BJ (cell line): ENCODE data around the gene AHSP. TPM values are rescaled to one million over a fixed set of nuclear protein-coding genes. Genes with fewer than 3 reads are reported as not detected.

Source experiments
- CTCF ChIA-PET: fragments of 350-600 bp; formaldehyde crosslinking; extraction: SDS; loops from one replicate; lab custom pipeline; 2021; ENCODE audit warnings: antibody characterized with exemption, inconsistent platforms; lab: Yijun Ruan, JAX
- POLR2A ChIA-PET: fragments of 300-600 bp; sonication (Branson Sonifier 250); formaldehyde crosslinking; extraction: SDS; loops from one replicate; lab custom pipeline; 2021; ENCODE audit warnings: antibody characterized with exemption; lab: Charles Lee
- DNase-seq: peaks from one replicate; pipeline ENCODE4 v3.0.0-alpha.2; 2011; ENCODE audit warnings: low read depth
- H3K27me3 ChIP-seq: 2 replicates; pipeline ENCODE4 v1.6.0; 2011; ENCODE audit warnings: low read length; ENCODE audit not compliant: control insufficient read depth, insufficient read depth
- H3K36me3 ChIP-seq: 2 replicates; pipeline ENCODE4 v1.5.1; 2011; ENCODE audit warnings: low read length; ENCODE audit not compliant: control insufficient read depth, insufficient read depth
- H3K4me3 ChIP-seq: 2 replicates; pipeline ENCODE4 v1.5.1; 2011; ENCODE audit warnings: low read depth, mild to moderate bottlenecking, control low read depth, low read length
- polyA plus RNA-seq: library from polyadenylated mRNA; depleted of rRNA; stranded (reverse); fragments of >200 nt; gene quantifications from 2 replicates; pipeline ENCODE4 v1.2.3, GENCODE V29; 2011
- TF ChIP-seq, protein P1 (sequence below): IDR thresholded peaks from 2 replicates; pipeline ENCODE4 v1.5.1; 2011; ENCODE audit warnings: low read depth, mild to moderate bottlenecking, control low read depth, inconsistent platforms, low read length, moderate library complexity; ENCODE audit not compliant: insufficient read depth

AHSP gene
- polyA plus RNA-seq, 1 experiment: not detected

DNA sequence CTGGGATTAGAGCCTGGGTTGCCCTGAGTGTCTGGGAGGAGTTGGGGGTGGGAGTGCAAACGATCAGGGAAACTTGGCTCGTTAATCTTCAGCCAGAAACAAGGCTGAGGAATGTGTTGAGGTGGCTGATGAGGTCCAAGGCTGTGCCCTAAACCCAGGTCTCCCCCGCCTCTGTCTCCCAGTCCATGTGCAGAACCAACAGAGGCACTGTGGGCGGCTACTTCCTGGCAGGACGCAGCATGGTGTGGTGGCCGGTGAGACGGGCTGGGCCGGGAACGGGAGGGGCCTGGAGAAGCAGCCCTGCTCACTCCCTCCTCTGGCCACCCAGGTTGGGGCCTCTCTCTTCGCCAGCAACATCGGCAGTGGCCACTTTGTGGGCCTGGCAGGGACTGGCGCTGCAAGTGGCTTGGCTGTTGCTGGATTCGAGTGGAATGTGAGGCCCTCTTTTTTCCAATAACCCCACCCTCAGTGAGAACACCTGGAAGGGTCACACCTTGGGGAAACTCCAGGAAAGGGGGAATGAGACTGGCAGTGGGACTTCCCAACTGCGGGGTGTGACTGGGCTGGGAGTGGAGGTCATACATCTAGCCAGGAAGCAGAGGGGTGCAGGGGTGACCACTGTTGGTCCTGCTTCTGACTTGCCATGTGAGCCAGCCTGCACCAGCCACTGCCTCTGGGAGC, 43.1 kb upstream of the AHSP start:
- Histone ChIP-seq H3K27me3 (peaks cover 4% of the 10 kb centered on the region; the same call in 1 of the 2 replicates), H3K4me3 (no peak overlapping the region), H3K36me3 (no peaks in the 10 kb centered on the region)
- TF ChIP-seq, protein P1, sequence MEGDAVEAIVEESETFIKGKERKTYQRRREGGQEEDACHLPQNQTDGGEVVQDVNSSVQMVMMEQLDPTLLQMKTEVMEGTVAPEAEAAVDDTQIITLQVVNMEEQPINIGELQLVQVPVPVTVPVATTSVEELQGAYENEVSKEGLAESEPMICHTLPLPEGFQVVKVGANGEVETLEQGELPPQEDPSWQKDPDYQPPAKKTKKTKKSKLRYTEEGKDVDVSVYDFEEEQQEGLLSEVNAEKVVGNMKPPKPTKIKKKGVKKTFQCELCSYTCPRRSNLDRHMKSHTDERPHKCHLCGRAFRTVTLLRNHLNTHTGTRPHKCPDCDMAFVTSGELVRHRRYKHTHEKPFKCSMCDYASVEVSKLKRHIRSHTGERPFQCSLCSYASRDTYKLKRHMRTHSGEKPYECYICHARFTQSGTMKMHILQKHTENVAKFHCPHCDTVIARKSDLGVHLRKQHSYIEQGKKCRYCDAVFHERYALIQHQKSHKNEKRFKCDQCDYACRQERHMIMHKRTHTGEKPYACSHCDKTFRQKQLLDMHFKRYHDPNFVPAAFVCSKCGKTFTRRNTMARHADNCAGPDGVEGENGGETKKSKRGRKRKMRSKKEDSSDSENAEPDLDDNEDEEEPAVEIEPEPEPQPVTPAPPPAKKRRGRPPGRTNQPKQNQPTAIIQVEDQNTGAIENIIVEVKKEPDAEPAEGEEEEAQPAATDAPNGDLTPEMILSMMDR: no peak
- DNase-seq: no peak
- ChIA-PET CTCF (no interaction called here), POLR2A (no interaction called here)

DNA sequence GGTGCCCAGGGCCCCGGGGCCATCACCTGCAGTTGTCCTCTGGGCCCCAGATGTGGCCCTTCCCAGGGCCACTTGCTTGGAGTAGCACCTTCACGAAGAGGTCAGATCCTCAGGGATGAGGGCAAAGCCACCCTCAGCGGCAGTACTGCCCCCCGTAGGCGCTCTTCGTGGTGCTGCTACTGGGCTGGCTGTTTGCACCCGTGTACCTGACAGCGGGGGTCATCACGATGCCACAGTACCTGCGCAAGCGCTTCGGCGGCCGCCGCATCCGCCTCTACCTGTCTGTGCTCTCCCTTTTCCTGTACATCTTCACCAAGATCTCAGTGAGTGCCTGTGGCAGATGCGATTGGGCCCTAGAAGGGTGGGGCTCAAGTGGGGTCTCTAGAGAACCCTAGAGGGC, 42.1 kb upstream of the AHSP start:
- POLR2A ChIA-PET: no interaction called here
- TF ChIP-seq, protein P1: no peak

DNA sequence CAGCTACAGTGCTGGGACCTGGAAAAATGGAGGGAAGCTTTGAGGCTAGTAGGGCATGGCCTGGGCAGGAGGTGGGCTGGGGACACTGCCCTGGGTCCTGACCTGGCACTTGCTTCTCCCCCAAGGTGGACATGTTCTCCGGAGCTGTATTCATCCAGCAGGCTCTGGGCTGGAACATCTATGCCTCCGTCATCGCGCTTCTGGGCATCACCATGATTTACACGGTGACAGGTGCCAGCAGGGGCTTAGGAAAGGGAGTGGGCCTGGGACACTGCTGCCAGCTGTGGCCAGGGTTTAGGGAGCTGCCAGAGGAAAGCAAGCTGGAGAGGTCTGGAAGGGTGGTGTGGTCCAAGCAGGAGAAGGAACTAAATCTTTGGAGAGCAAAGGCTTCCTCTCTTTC, 41.7 kb upstream of the AHSP start:
- POLR2A ChIA-PET: interaction anchor here (0.6 kb wide), 1 partner anchor 306 kb away, joined by 4 read pairs; no protein-coding TSS in a partner anchor
- CTCF ChIA-PET: interaction anchor here (1.2 kb wide), 1 partner anchor 25 kb away, joined by 3 read pairs; no protein-coding TSS in a partner anchor

More for the DNA sequence above, 42.1 kb upstream of the AHSP start:
- no peak for DNase-seq
- H3K36me3 ChIP-seq: no peaks in the 10 kb centered on the region
- H3K27me3 ChIP-seq: peaks cover 4% of the 10 kb centered on the region; the same call in 1 of the 2 replicates
- CTCF ChIA-PET: interaction anchor here (1.2 kb wide), 1 partner anchor 25 kb away, joined by 3 read pairs; no protein-coding TSS in a partner anchor
- no peak overlapping the region for H3K4me3 ChIP-seq

DNA sequence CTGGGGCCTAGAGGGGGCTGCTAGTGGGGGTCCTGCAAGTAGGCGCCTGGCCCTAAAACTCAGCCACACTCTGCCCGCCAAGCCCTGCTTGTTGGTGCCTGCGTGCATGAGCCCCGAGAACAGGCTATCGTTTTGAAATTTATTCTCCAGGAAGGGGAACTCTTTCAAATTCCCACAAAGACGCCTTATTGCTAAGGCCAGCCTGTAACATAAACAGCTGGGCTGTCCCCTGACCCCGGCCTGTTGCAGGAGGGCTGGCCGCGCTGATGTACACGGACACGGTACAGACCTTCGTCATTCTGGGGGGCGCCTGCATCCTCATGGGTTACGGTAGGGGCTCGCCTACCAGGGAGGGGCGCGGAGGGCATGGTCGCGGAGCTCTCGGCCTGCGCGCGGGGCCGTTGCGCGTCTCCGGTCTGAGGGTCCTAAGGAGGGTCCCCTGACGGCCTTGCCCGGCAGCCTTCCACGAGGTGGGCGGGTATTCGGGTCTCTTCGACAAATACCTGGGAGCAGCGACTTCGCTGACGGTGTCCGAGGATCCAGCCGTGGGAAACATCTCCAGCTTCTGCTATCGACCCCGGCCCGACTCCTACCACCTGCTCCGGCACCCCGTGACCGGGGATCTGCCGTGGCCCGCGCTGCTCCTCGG, 40.5 kb upstream of the AHSP start:
- ChIA-PET CTCF (interaction anchor here (1.0 to 1.4 kb wide), 4 partner anchors 9 to 27 kb away, joined by 3 to 5 read pairs (median 4); no protein-coding TSS in a partner anchor), POLR2A (no interaction called here)

More for the DNA sequence above, 41.7 kb upstream of the AHSP start:
- DNase-seq: no peak
- H3K36me3 ChIP-seq: no peaks in the 10 kb centered on the region
- no peak overlapping the region for H3K4me3 ChIP-seq
- TF ChIP-seq, protein P1: no peak
- peaks cover 4% of the 10 kb centered on the region; the same call in 1 of the 2 replicates for H3K27me3 ChIP-seq

More for the DNA sequence above, 40.5 kb upstream of the AHSP start:
- Histone ChIP-seq H3K36me3 (peaks cover 5% of the 10 kb centered on the region), H3K27me3 (peaks cover 4% of the 10 kb centered on the region; the same call in 1 of the 2 replicates), H3K4me3 (peak overlapping the region; percentile 49)
- DNase-seq: no peak
- TF ChIP-seq, protein P1: no peak
